ENCODE data around the gene PTER. TPM values are rescaled to one million over a fixed set of nuclear protein-coding genes. Genes with fewer than 3 reads are reported as not detected.

PTER gene
- total and polyA plus RNA-seq, 7 donors, result 5.4 to 10.6 (median 6.8) TPM

DNA sequence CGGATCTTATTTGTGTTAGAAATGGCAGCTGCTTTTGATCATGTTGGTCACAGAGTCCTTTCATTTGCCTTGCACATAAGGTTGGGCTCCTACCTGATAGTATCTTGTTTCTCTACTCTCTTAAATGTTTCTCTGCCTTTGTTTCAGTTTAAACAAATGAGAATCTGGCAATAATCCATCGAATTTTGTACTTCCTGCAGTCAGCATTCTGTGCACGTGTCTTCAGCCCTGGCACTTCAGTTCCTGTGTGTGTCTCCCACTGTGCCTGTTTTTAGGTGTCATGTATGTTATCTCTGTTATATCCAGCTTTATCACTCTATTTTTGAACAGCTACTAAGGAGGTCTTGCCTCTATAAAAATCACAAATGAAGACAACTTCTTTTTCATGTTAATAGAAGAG lies 28.4 kb upstream of the PTER start:
- whole genome bisulfite sequencing, 3 donors, result 20 to 27% (median 24%) methylated on average over 3 of the region's 3 CpGs
- no peaks in the 10 kb centered on the region for H3K9me3 ChIP-seq
- intact Hi-C loops (cut with DNase I), result no loop called here

DNA sequence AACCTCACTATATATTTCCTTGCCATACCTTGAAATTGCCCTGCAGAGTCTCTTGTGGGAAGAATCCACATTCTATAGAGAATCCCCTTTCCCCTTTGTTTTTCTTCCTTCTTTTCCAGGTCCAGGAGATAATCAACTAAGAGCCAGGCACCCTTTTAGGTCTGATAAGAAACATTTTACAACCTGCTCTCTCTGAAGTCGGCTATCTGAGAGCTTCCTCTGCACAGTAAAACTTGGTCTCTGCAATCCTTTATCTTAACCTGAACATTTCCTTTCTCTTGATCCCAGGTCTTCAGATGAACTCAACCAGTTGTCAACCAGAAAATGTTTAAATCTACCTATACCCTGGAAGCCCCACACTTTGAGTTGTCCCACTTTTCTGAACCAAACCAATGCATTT lies 19.5 kb upstream of the PTER start:
- 37 to 55% (median 50%) methylated on average over 1 of the region's 1 CpG for WGBS, 3 donors
- intact Hi-C loops (cut with DNase I), result no loop called here

More for the DNA sequence above, 28.4 kb upstream of the PTER start:
- Histone ChIP-seq H3K36me3 (ENCODE audit: insufficient read depth in 1 of 2, low read depth in 1 of 2) (no peaks in the 10 kb centered on the region), H3K4me3 (no peak overlapping the region), H3K4me1 (no peaks in the 10 kb centered on the region), H3K27ac (no peak overlapping the region), H3K27me3 (ENCODE audit: insufficient read depth in 3 of 3, low read length in 2 of 3) (no peaks in the 10 kb centered on the region)
- TF ChIP-seq, protein P1, sequence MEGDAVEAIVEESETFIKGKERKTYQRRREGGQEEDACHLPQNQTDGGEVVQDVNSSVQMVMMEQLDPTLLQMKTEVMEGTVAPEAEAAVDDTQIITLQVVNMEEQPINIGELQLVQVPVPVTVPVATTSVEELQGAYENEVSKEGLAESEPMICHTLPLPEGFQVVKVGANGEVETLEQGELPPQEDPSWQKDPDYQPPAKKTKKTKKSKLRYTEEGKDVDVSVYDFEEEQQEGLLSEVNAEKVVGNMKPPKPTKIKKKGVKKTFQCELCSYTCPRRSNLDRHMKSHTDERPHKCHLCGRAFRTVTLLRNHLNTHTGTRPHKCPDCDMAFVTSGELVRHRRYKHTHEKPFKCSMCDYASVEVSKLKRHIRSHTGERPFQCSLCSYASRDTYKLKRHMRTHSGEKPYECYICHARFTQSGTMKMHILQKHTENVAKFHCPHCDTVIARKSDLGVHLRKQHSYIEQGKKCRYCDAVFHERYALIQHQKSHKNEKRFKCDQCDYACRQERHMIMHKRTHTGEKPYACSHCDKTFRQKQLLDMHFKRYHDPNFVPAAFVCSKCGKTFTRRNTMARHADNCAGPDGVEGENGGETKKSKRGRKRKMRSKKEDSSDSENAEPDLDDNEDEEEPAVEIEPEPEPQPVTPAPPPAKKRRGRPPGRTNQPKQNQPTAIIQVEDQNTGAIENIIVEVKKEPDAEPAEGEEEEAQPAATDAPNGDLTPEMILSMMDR (IDR thresholded peaks at IDR 0.05), result no peak
- ATAC-seq (no peak), DNase-seq (no peak)

DNA sequence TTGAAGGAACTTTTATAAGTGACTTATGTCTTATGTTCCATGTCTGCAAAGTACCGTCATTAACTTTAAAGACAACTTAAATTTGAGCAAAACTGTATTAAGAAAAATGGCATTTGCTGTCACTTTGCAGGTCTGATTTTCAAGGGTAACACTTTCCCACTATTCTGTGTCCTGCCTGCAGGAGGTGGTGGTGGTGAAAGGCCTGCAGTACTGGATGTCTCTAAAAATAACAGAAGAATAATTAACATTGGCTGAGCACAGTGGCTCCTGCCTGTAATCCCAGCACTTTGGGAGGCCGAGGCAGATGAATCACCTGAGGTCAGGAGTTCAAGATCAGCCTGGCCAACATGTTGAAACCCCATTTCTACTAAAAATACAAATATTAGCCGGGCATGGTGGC lies 13.2 kb upstream of the PTER start:
- H3K4me3 ChIP-seq, result no peak overlapping the region
- H3K4me1 ChIP-seq, result no peaks in the 10 kb centered on the region
- 71 to 82% (median 79%) methylated on average over 3 of the region's 3 CpGs for WGBS, 3 donors
- H3K36me3 ChIP-seq (ENCODE audit: insufficient read depth in 1 of 2, low read depth in 1 of 2), result no peaks in the 10 kb centered on the region
- TF ChIP-seq, protein P1 (IDR thresholded peaks at IDR 0.05), result no peak
- ATAC-seq (no peak), DNase-seq (no peak)
- no peak overlapping the region for H3K27ac ChIP-seq
- peaks cover 0 to 22% (median 2%) of the 10 kb centered on the region in 3 donors for H3K27me3 ChIP-seq (ENCODE audit: insufficient read depth in 3 of 3, low read length in 2 of 3)
- intact Hi-C loops (cut with DNase I), result no loop called here
- H3K9me3 ChIP-seq, result no peaks in the 10 kb centered on the region

More for the DNA sequence above, 19.5 kb upstream of the PTER start:
- TF ChIP-seq, protein P1 (IDR thresholded peaks at IDR 0.05), result no peak
- Histone ChIP-seq H3K36me3 (ENCODE audit: insufficient read depth in 1 of 2, low read depth in 1 of 2) (no peaks in the 10 kb centered on the region), H3K27ac (no peak overlapping the region), H3K4me1 (no peaks in the 10 kb centered on the region), H3K27me3 (ENCODE audit: insufficient read depth in 3 of 3, low read length in 2 of 3) (peaks cover 0 to 22% (median 0%) of the 10 kb centered on the region in 3 donors), H3K9me3 (no peaks in the 10 kb centered on the region), H3K4me3 (no peak overlapping the region)
- no peak for DNase-seq
- no peak for ATAC-seq

DNA sequence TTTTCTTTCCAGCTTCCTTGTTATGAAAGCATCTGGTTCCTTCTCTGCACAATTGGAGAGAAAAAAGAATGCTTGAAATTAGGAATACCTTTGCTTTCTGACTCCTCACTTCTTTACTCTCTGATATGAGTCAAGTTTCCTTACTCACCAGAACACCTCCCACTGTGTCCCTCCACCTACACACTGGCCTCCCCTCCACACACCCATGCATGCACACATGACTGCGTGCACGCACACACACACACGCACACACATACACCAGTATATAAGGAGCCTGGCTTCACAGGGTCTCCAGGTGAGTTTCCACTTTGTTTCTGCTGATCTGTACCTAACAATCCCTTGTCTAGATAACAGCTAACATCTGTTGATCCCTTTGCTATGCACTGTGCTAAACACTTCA lies 11.4 kb upstream of the PTER start:
- intact Hi-C loops (cut with DNase I), result no loop called here
- Histone ChIP-seq H3K4me1 (no peaks in the 10 kb centered on the region), H3K9me3 (no peaks in the 10 kb centered on the region), H3K4me3 (no peak overlapping the region), H3K27ac (no peak overlapping the region), H3K36me3 (ENCODE audit: insufficient read depth in 1 of 2, low read depth in 1 of 2) (no peaks in the 10 kb centered on the region), H3K27me3 (ENCODE audit: insufficient read depth in 3 of 3, low read length in 2 of 3) (peaks cover 0 to 13% (median 2%) of the 10 kb centered on the region in 3 donors)
- TF ChIP-seq, protein P1 (IDR thresholded peaks at IDR 0.05), result no peak
- ATAC-seq (no peak), DNase-seq (no peak)
- 79 to 93% (median 91%) methylated on average over 3 of the region's 3 CpGs for WGBS, 3 donors

GRCh38 chr10:16429539-16429938 lies 7.3 kb upstream of the PTER start:
- no peak for ATAC-seq
- intact Hi-C loops (cut with DNase I), result no loop called here
- no peak for DNase-seq
- WGBS, 3 donors, result 76 to 87% (median 78%) methylated on average over 6 of the region's 6 CpGs
- TF ChIP-seq, protein P1 (IDR thresholded peaks at IDR 0.05), result no peak
- Histone ChIP-seq H3K4me3 (no peak overlapping the region), H3K27ac (no peak overlapping the region), H3K9me3 (no peaks in the 10 kb centered on the region), H3K27me3 (ENCODE audit: insufficient read depth in 3 of 3, low read length in 2 of 3) (no peaks in the 10 kb centered on the region), H3K36me3 (ENCODE audit: insufficient read depth in 1 of 2, low read depth in 1 of 2) (no peaks in the 10 kb centered on the region), H3K4me1 (no peaks in the 10 kb centered on the region)
